Mesenchymal stem cell (in vitro differentiated cells and primary cell): Measurements from ENCODE around the gene PITPNM2.

Experiments used
- DNase-seq: peaks from one replicate; pipeline ENCODE4 v3.0.0-alpha.2; 2013
- H2AFZ ChIP-seq: one replicate; pipeline ENCODE4 v1.6.1; 2013; ENCODE audit warnings: low read depth, mild to moderate bottlenecking, control low read depth, inconsistent platforms, low read length, moderate library complexity
- H2AK5ac ChIP-seq: 2 replicates; pipeline ENCODE4 v1.6.1; 2013; ENCODE audit warnings: low read length, moderate library complexity, mild to moderate bottlenecking, inconsistent platforms; ENCODE audit not compliant: severe bottlenecking
- H2BK120ac ChIP-seq: one replicate; pipeline ENCODE4 v1.6.1; 2013; ENCODE audit warnings: low read depth, mild to moderate bottlenecking, inconsistent platforms, low read length, moderate library complexity
- H2BK12ac ChIP-seq, 2 experiments: one replicate each; pipeline ENCODE4 v1.6.1; 2013; ENCODE audit warnings: inconsistent platforms in 2 of 2, low read length in 2 of 2, mild to moderate bottlenecking in 2 of 2, moderate library complexity in 2 of 2, control low read depth in 1 of 2
- H2BK15ac ChIP-seq: one replicate; pipeline ENCODE4 v1.6.1; 2013; ENCODE audit warnings: mild to moderate bottlenecking, low read depth, inconsistent platforms; ENCODE audit not compliant: poor library complexity, severe bottlenecking
- H2BK5ac ChIP-seq: 2 replicates; pipeline ENCODE4 v1.6.1; 2013; ENCODE audit warnings: low read depth, mild to moderate bottlenecking, low read length, control low read depth, inconsistent platforms; ENCODE audit not compliant: poor library complexity, severe bottlenecking
- H3K14ac ChIP-seq, 2 experiments: one replicate each; pipeline ENCODE4 v1.6.1; 2013; ENCODE audit warnings: inconsistent platforms in 2 of 2, low read length in 2 of 2, control low read depth in 1 of 2, mild to moderate bottlenecking in 1 of 2, moderate library complexity in 1 of 2
- H3K18ac ChIP-seq, 2 experiments: one replicate each; pipeline ENCODE4 v1.6.1; 2013; ENCODE audit warnings: inconsistent platforms in 2 of 2, low read length in 2 of 2, control low read depth in 1 of 2, low read depth in 1 of 2, mild to moderate bottlenecking in 1 of 2
- H3K23ac ChIP-seq, 2 experiments: one replicate each; pipeline ENCODE4 v1.6.1; 2013; ENCODE audit warnings: inconsistent platforms in 2 of 2, low read length in 2 of 2, mild to moderate bottlenecking in 2 of 2, moderate library complexity in 2 of 2, control low read depth in 1 of 2
- H3K27ac ChIP-seq: 2 replicates; pipeline ENCODE4 v1.5.1; 2013; ENCODE audit warnings: mild to moderate bottlenecking, moderate library complexity, low read length, control low read depth, inconsistent platforms; ENCODE audit not compliant: poor library complexity, severe bottlenecking
- H3K27me3 ChIP-seq, 2 experiments: 2 replicates each; pipeline versions ENCODE4 v1.6.1 to v1.7.0; 2013; ENCODE audit warnings: low read length in 2 of 2, mild to moderate bottlenecking in 2 of 2, moderate library complexity in 2 of 2, control low read depth in 1 of 2, inconsistent platforms in 1 of 2; ENCODE audit not compliant: control insufficient read depth in 1 of 2, insufficient read depth in 1 of 2
- H3K36me3 ChIP-seq, 2 experiments: 2 replicates each; pipeline versions ENCODE4 v1.6.1 to v1.7.0; 2013; ENCODE audit warnings: low read length in 2 of 2, control low read depth in 1 of 2, inconsistent platforms in 1 of 2, low read depth in 1 of 2, mild to moderate bottlenecking in 1 of 2; ENCODE audit not compliant: insufficient read depth in 2 of 2, control insufficient read depth in 1 of 2
- H3K4ac ChIP-seq, 2 experiments: one replicate each; pipeline ENCODE4 v1.6.1; 2013; ENCODE audit warnings: inconsistent platforms in 2 of 2, low read length in 2 of 2, mild to moderate bottlenecking in 2 of 2, moderate library complexity in 2 of 2, control low read depth in 1 of 2, low read depth in 1 of 2
- H3K4me1 ChIP-seq: 2 replicates; pipeline ENCODE4 v1.6.1; 2013; ENCODE audit warnings: low read depth, low read length, control low read depth; ENCODE audit not compliant: control insufficient read depth, insufficient read depth
- H3K4me2 ChIP-seq: 2 replicates; pipeline ENCODE4 v1.6.1; 2013; ENCODE audit warnings: low read length, mild to moderate bottlenecking, inconsistent platforms; ENCODE audit not compliant: poor library complexity, severe bottlenecking
- H3K4me3 ChIP-seq, 2 experiments: 2 replicates each; pipeline versions ENCODE4 v1.5.1 to v1.7.0; 2013; ENCODE audit warnings: low read length in 2 of 2, mild to moderate bottlenecking in 2 of 2, control low read depth in 1 of 2, low read depth in 1 of 2; ENCODE audit not compliant: insufficient read depth in 1 of 2
- H3K79me1 ChIP-seq: replicated peaks from 2 replicates; pipeline ENCODE4 v1.6.1; 2013; ENCODE audit warnings: mild to moderate bottlenecking, control low read depth, low read length, inconsistent platforms; ENCODE audit not compliant: poor library complexity, severe bottlenecking
- H3K9ac ChIP-seq: 2 replicates; pipeline ENCODE4 v1.7.0; 2013; ENCODE audit warnings: mild to moderate bottlenecking, low read length, moderate library complexity
- H3K9me3 ChIP-seq: 2 replicates; pipeline ENCODE4 v1.7.0; 2013; ENCODE audit warnings: mild to moderate bottlenecking, low read length; ENCODE audit not compliant: control insufficient read depth
- H4K8ac ChIP-seq: one replicate; pipeline ENCODE4 v1.6.1; 2013; ENCODE audit warnings: inconsistent platforms, mild to moderate bottlenecking, low read length, moderate library complexity
- H4K91ac ChIP-seq: one replicate; pipeline ENCODE4 v1.6.1; 2013; ENCODE audit warnings: mild to moderate bottlenecking, low read length, inconsistent platforms
- WGBS: methylation state at CpG from one replicate; pipeline ENCODE4 v1.1.7; 2013; ENCODE audit warnings: mixed read lengths; 5-methylcytosine and 5-hydroxymethylcytosine counted together

Gene PITPNM2

DNA sequence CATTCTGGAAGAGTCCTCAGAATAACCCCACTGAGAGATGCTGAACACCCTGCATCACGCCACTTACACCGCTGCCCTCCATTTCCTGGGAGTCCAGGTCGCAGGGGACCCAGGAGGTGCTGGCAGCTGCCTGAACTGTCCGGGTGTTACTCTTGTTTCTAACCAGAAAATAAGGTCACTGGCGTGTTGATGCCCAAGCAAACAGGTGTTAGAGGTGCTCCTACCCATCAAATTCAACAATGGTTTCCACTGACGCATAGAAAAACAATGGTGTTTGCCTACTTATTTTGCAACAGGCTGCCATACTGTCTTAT lies 23.8 kb downstream of the PITPNM2 start:
- H3K4me2 ChIP-seq, result no peak overlapping the region
- H3K14ac ChIP-seq, result peak overlapping the region in 1 of 2 experiments; percentile 61
- peak overlapping the region in 1 of 2 experiments; percentile 51 for H3K4me3 ChIP-seq
- H3K4me1 ChIP-seq, result peaks cover 18% of the 10 kb centered on the region
- peak overlapping the region in 1 of 2 experiments; percentile 9 for H3K23ac ChIP-seq
- peak overlapping the region in 1 of 2 experiments; percentile 71 for H3K4ac ChIP-seq
- WGBS, result 95% methylated on average over 6 of the region's 6 CpGs
- H2AFZ ChIP-seq, result no peak overlapping the region
- H4K91ac ChIP-seq, result peak overlapping the region; percentile 88
- H2BK12ac ChIP-seq, result peak overlapping the region; percentile 71 to 96
- peak overlapping the region; percentile 83 for H4K8ac ChIP-seq
- peak overlapping the region; percentile 34 for H3K9ac ChIP-seq
- no peaks in the 10 kb centered on the region for H3K9me3 ChIP-seq
- H3K79me1 ChIP-seq, result peaks cover 23% of the 10 kb centered on the region
- H3K36me3 ChIP-seq, result no peaks in the 10 kb centered on the region
- peak overlapping the region; percentile 84 to 89 for H3K18ac ChIP-seq
- peak overlapping the region; percentile 66 for H2BK5ac ChIP-seq
- peak overlapping the region; percentile 69 for H2AK5ac ChIP-seq
- peak overlapping the region; percentile 66 for H2BK15ac ChIP-seq
- H3K27me3 ChIP-seq, result no peaks in the 10 kb centered on the region
- H2BK120ac ChIP-seq, result peak overlapping the region; percentile 74
- no peak for DNase-seq
- H3K27ac ChIP-seq, result peak overlapping the region; percentile 85

DNA sequence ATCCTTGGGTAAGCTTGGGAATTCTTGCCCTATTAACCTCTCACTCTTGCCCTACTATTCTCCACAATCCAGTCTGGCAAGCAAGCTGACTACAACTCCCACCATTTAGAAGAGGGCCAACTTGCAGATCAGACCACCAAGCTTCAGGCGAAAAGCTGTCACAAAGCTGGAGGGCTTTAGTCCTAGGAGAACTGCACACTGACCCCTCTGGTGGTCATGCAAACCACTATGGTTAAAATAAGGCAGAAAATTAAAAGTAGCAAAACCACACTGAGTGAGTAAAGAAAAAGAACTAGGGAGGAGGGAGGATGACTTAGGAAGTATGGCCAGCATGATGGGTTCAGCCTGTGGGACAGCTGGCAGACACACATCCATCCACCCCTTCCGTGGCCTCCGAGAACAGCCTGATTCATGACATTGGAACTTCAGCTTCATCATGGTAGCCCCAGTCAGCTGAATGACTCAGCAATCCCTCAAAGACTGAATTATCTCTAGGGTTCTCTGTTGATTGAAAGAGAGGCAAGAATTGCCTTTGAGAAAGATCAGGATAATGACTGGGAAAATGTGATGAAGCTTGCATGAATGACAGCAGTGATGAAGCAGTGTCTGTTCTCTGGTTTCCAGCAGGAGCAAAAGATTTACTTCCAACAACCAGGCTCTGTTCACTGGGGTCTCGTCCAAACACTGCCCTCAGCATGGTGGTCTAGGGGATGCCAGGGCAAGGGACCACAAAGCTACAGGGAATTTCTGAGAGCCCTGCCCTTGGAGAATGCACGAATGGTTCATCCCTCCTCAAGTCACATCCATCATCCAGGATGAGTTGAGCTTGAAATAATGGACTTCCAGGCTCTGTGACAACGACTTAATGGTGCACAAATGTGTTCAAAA lies 24.4 kb downstream of the PITPNM2 start:
- Histone ChIP-seq H2AFZ (no peak overlapping the region), H2BK12ac (peak overlapping the region; percentile 71 to 96), H2AK5ac (peak overlapping the region; percentile 69), H3K4ac (peak overlapping the region; percentile 69 to 71), H2BK5ac (peak overlapping the region; percentile 66), H3K36me3 (no peaks in the 10 kb centered on the region), H3K14ac (no peak overlapping the region), H3K27ac (peak overlapping the region; percentile 90), H3K18ac (peak overlapping the region; percentile 84 to 93), H3K9me3 (no peaks in the 10 kb centered on the region), H2BK15ac (peak overlapping the region; percentile 66), H3K9ac (peak overlapping the region; percentile 72), H4K91ac (peak overlapping the region; percentile 88), H3K4me2 (no peak overlapping the region), H3K4me3 (peak overlapping the region in 1 of 2 experiments; percentile 55), H3K23ac (no peak overlapping the region), H3K79me1 (peaks cover 20% of the 10 kb centered on the region), H3K27me3 (no peaks in the 10 kb centered on the region), H4K8ac (peak overlapping the region; percentile 84), H3K4me1 (peaks cover 12% of the 10 kb centered on the region), H2BK120ac (peak overlapping the region; percentile 77)
- 17% methylated on average over 6 of the region's 6 CpGs for WGBS
- DNase-seq, result peak; percentile 99

DNA sequence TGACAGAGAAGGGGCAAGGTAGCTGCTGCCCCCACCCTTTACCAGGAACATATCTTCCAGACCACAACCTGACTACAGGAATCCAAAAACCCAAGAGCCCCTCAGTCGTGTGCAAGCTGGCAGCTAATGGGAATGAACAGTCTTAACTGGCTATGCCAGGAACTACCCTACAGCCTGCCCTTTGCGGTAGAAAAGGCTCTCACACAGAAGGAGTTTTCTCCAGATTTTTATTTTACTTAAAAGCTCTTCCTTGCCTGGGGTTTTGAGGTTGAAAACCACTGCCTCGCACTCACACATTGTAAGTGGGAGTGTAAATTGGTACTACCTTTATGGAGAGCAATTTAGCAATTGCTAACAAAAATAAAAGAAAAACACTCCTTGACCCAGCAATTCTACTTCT lies 28.3 kb downstream of the PITPNM2 start:
- Histone ChIP-seq H3K27ac (no peak overlapping the region), H3K4me3 (no peak overlapping the region), H3K18ac (no peak overlapping the region), H3K9me3 (no peaks in the 10 kb centered on the region), H2BK15ac (no peak overlapping the region), H3K27me3 (no peaks in the 10 kb centered on the region), H3K14ac (no peak overlapping the region), H4K8ac (no peak overlapping the region), H3K79me1 (peaks cover 27% of the 10 kb centered on the region), H3K4me1 (peaks cover 11% of the 10 kb centered on the region), H2BK5ac (no peak overlapping the region), H3K4me2 (no peak overlapping the region), H2AFZ (no peak overlapping the region), H3K36me3 (no peaks in the 10 kb centered on the region), H3K9ac (no peak overlapping the region), H3K23ac (no peak overlapping the region), H2BK120ac (no peak overlapping the region), H2AK5ac (peak overlapping the region; percentile 47), H3K4ac (peak overlapping the region in 1 of 2 experiments; percentile 41), H2BK12ac (peak overlapping the region in 1 of 2 experiments; percentile 55), H4K91ac (no peak overlapping the region)
- WGBS, result 97% methylated on average over 2 of the region's 3 CpGs
- DNase-seq, result no peak

DNA sequence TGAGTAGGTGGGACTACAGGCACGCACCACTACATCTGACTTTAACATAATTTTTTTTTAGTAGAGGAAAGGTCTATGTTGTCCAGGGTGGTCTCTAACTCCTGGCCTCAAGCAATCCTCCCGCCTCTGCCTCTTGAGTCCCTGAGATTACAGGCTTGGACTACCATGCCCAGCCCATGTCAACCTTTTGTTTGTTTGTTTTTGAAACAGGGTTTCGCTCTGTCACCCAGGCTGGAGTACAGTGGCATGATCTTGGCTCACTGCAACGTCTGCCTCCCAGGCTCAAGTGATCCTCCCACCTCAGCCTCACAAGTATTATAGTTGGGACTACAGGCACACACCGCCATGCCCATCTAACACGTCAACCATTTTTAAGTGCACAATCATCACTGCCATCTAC lies 29.2 kb downstream of the PITPNM2 start:
- DNase-seq, result no peak
- Histone ChIP-seq H4K91ac (peak overlapping the region; percentile 3), H3K27ac (no peak overlapping the region), H2BK5ac (no peak overlapping the region), H3K27me3 (no peaks in the 10 kb centered on the region), H2AK5ac (no peak overlapping the region), H2BK120ac (no peak overlapping the region), H3K9ac (no peak overlapping the region), H3K14ac (no peak overlapping the region), H3K4me2 (no peak overlapping the region), H3K4me3 (no peak overlapping the region), H3K4me1 (peaks cover 7% of the 10 kb centered on the region), H3K9me3 (no peaks in the 10 kb centered on the region), H2BK15ac (no peak overlapping the region), H2AFZ (no peak overlapping the region), H3K23ac (no peak overlapping the region), H3K79me1 (peaks cover 31% of the 10 kb centered on the region), H3K4ac (no peak overlapping the region), H4K8ac (no peak overlapping the region), H3K36me3 (no peaks in the 10 kb centered on the region), H2BK12ac (peak overlapping the region in 1 of 2 experiments; percentile 11), H3K18ac (peak overlapping the region in 1 of 2 experiments; percentile 29)
- WGBS, result 95% methylated on average over 5 of the region's 6 CpGs
